HEK293 (cell line): ENCODE data around the gene NXPH1.

Experiments used
- CTCF ChIA-PET: fragments of 350-600 bp; formaldehyde crosslinking; extraction: SDS; loops from one replicate; lab custom pipeline; 2021; ENCODE audit warnings: antibody characterized with exemption; lab: Yijun Ruan, JAX
- POLR2A ChIA-PET: fragments of 300-600 bp; formaldehyde crosslinking; extraction: SDS; loops from one replicate; lab custom pipeline; 2020; ENCODE audit warnings: antibody characterized with exemption, inconsistent platforms; lab: Yijun Ruan, JAX
- H3K27ac ChIP-seq: fragments of 200-500 bp; sonication (Bioruptor generic); 2 replicates; pipeline ENCODE4 v1.5.1; 2014; ENCODE audit warnings: low read depth, low read length, control low read depth, inconsistent platforms; ENCODE audit errors: extremely low read depth
- H3K36me3 ChIP-seq, 2 experiments: fragments of 200-500 bp in 1 of 2; sonication (Bioruptor generic) in 1 of 2; 1 replicate in 1 of 2; 2 replicates in 1 of 2; pipeline ENCODE4 v1.5.1; 2014 to 2017; ENCODE audit warnings: inconsistent platforms in 2 of 2, low read length in 2 of 2; ENCODE audit not compliant: control insufficient read depth in 2 of 2, insufficient read depth in 1 of 2
- H3K4me1 ChIP-seq: fragments of 200-500 bp; sonication (Bioruptor generic); 2 replicates; pipeline ENCODE4 v1.5.1; 2014; ENCODE audit warnings: mild to moderate bottlenecking, low read length, inconsistent platforms; ENCODE audit not compliant: control insufficient read depth, insufficient read depth
- H3K4me3 ChIP-seq: 2 replicates; pipeline ENCODE4 v1.5.1; 2011; ENCODE audit warnings: low read depth, mild to moderate bottlenecking, control low read depth, low read length, moderate library complexity
- H3K9me3 ChIP-seq: fragments of 200-500 bp; sonication (Bioruptor generic); 2 replicates; pipeline ENCODE4 v1.5.1; 2014; ENCODE audit warnings: low read depth, low read length, inconsistent platforms; ENCODE audit not compliant: control insufficient read depth, insufficient read depth
- ELK4 ChIP-seq: IDR thresholded peaks from 2 replicates; pipeline ENCODE4 v1.6.1; 2011; ENCODE audit warnings: mild to moderate bottlenecking, low read depth, low read length, borderline replicate concordance
- HOXD13 ChIP-seq: sonication (generic); formaldehyde crosslinking; IDR thresholded peaks from 2 replicates; pipeline ENCODE4 v1.8.0; 2022; ENCODE audit warnings: missing genetic modification reagents, borderline replicate concordance
- PATZ1 ChIP-seq: fragments of 450-650 bp; formaldehyde crosslinking; IDR thresholded peaks from 2 replicates; pipeline ENCODE4 v1.5.1; 2016; ENCODE audit warnings: missing biosample characterization, missing genetic modification characterization
- PBX3 ChIP-seq: sonication (generic); formaldehyde crosslinking; IDR thresholded peaks from 2 replicates; pipeline ENCODE4 v1.8.1; 2022; ENCODE audit warnings: mild to moderate bottlenecking, moderate library complexity, missing genetic modification reagents
- PRDM1 ChIP-seq: fragments of 450-650 bp; formaldehyde crosslinking; IDR thresholded peaks from 2 replicates; pipeline ENCODE4; 2016; ENCODE audit warnings: missing biosample characterization, missing genetic modification characterization
- PRDM10 ChIP-seq: fragments of 450-650 bp; formaldehyde crosslinking; IDR thresholded peaks from 2 replicates; pipeline ENCODE4 v1.5.1; 2016; ENCODE audit warnings: missing biosample characterization, missing genetic modification characterization
- SP3 ChIP-seq: fragments of 450-650 bp; formaldehyde crosslinking; IDR thresholded peaks from 2 replicates; pipeline ENCODE4 v1.5.1; 2016; ENCODE audit warnings: missing biosample characterization, missing genetic modification characterization
- SP7 ChIP-seq: fragments of 450-650 bp; formaldehyde crosslinking; IDR thresholded peaks from 2 replicates; pipeline ENCODE4 v1.5.1; 2016; ENCODE audit warnings: missing biosample characterization, missing genetic modification characterization
- WT1 ChIP-seq: fragments of 450-650 bp; formaldehyde crosslinking; IDR thresholded peaks from 2 replicates; pipeline ENCODE4 v1.5.1; 2016; ENCODE audit warnings: missing biosample characterization, missing genetic modification characterization
- YY2 ChIP-seq: fragments of 450-650 bp; formaldehyde crosslinking; IDR thresholded peaks from 2 replicates; pipeline ENCODE4 v1.5.1; 2016; ENCODE audit warnings: missing biosample characterization, missing genetic modification characterization
- ZBTB8A ChIP-seq: fragments of 450-650 bp; formaldehyde crosslinking; IDR thresholded peaks from 2 replicates; pipeline ENCODE4 v1.5.1; 2016; ENCODE audit warnings: missing biosample characterization, missing genetic modification characterization
- ZFP37 ChIP-seq: fragments of 450-650 bp; formaldehyde crosslinking; IDR thresholded peaks from 2 replicates; pipeline ENCODE4 v1.5.1; 2016; ENCODE audit warnings: missing biosample characterization, missing genetic modification characterization
- ZFP69B ChIP-seq: fragments of 450-650 bp; formaldehyde crosslinking; IDR thresholded peaks from 2 replicates; pipeline ENCODE4 v1.5.1; 2016; ENCODE audit warnings: missing biosample characterization, missing genetic modification characterization
- ZNF10 ChIP-seq: fragments of 450-650 bp; formaldehyde crosslinking; IDR thresholded peaks from 2 replicates; pipeline ENCODE4 v1.5.1; 2017; ENCODE audit warnings: missing biosample characterization, missing genetic modification characterization
- ZNF114 ChIP-seq: fragments of 450-650 bp; formaldehyde crosslinking; IDR thresholded peaks from 2 replicates; pipeline ENCODE4 v1.5.0; 2017; ENCODE audit warnings: missing biosample characterization, missing genetic modification characterization
- ZNF174 ChIP-seq: fragments of 450-650 bp; formaldehyde crosslinking; IDR thresholded peaks from 2 replicates; pipeline ENCODE4 v1.5.0; 2017; ENCODE audit warnings: missing biosample characterization, mild to moderate bottlenecking, missing genetic modification characterization
- ZNF202 ChIP-seq: fragments of 450-650 bp; formaldehyde crosslinking; IDR thresholded peaks from 2 replicates; pipeline ENCODE4 v1.5.1; 2016; ENCODE audit warnings: missing biosample characterization, missing genetic modification characterization, borderline replicate concordance
- ZNF239 ChIP-seq: fragments of 450-650 bp; formaldehyde crosslinking; IDR thresholded peaks from 2 replicates; pipeline ENCODE4 v1.5.1; 2016; ENCODE audit warnings: missing biosample characterization, missing genetic modification characterization
- ZNF248 ChIP-seq: fragments of 450-650 bp; formaldehyde crosslinking; IDR thresholded peaks from 2 replicates; pipeline ENCODE4 v1.5.1; 2017; ENCODE audit warnings: missing biosample characterization, missing genetic modification characterization
- ZNF292 ChIP-seq: fragments of 450-650 bp; formaldehyde crosslinking; IDR thresholded peaks from 2 replicates; pipeline ENCODE4 v1.5.1; 2016; ENCODE audit warnings: low read depth, missing biosample characterization, missing genetic modification characterization, borderline replicate concordance
- ZNF341 ChIP-seq: fragments of 450-650 bp; formaldehyde crosslinking; IDR thresholded peaks from 2 replicates; pipeline ENCODE4; 2016; ENCODE audit warnings: low read depth, missing biosample characterization, missing genetic modification characterization
- ZNF513 ChIP-seq: fragments of 450-650 bp; IDR thresholded peaks from 2 replicates; pipeline ENCODE4 v1.5.1; 2018; ENCODE audit warnings: missing biosample characterization, missing genetic modification characterization
- ZNF623 ChIP-seq: fragments of 450-650 bp; formaldehyde crosslinking; IDR thresholded peaks from 2 replicates; pipeline ENCODE4 v1.5.1; 2016; ENCODE audit warnings: missing biosample characterization, missing genetic modification characterization
- ZNF837 ChIP-seq: fragments of 450-650 bp; formaldehyde crosslinking; IDR thresholded peaks from 2 replicates; pipeline ENCODE4 v1.5.1; 2016; ENCODE audit warnings: missing biosample characterization, missing genetic modification characterization
- ZSCAN16 ChIP-seq: fragments of 450-650 bp; formaldehyde crosslinking; IDR thresholded peaks from 2 replicates; pipeline ENCODE4 v1.5.1; 2016; ENCODE audit warnings: missing biosample characterization, missing genetic modification characterization

The NXPH1 gene

GRCh38 chr7:8742837-8743236 lies 309.4 kb downstream of the NXPH1 start:
- H3K36me3 ChIP-seq: no peaks in the 10 kb centered on the region
- H3K4me3 ChIP-seq: no peak overlapping the region
- CTCF ChIA-PET: no interaction called here
- TF ChIP-seq ZFP69B (tag by site-specific recombination) (no peak), HOXD13 (no peak), ZSCAN16 (no peak), ZFP37 (no peak), ZNF10 (tag by site-specific recombination) (no peak), ZNF239 (tag by site-specific recombination) (no peak), ZNF341 (tag by site-specific recombination) (no peak), SP7 (no peak), SP3 (tag by site-specific recombination) (no peak), ZNF248 (tag by site-specific recombination) (no peak), PRDM10 (tag by site-specific recombination) (no peak), ZNF202 (tag by site-specific recombination) (no peak), WT1 (no peak), PRDM1 (tag by site-specific recombination) (no peak), PBX3 (no peak), ZNF513 (tag by site-specific recombination) (no peak), ELK4 (no peak), ZNF292 (no peak)
- POLR2A ChIA-PET: no interaction called here
- H3K27ac ChIP-seq: no peak overlapping the region
- H3K9me3 ChIP-seq: no peaks in the 10 kb centered on the region
- H3K4me1 ChIP-seq: no peaks in the 10 kb centered on the region

- Histone ChIP-seq H3K4me1 (no peaks in the 10 kb centered on the region), H3K27ac (no peak overlapping the region), H3K9me3 (no peaks in the 10 kb centered on the region), H3K4me3 (no peak overlapping the region), H3K36me3 (no peaks in the 10 kb centered on the region)
- ChIA-PET CTCF (interaction anchor here (1.1 kb wide), 1 partner anchor 328 kb away, joined by 3 read pairs; no protein-coding TSS in a partner anchor), POLR2A (no interaction called here)
- TF ChIP-seq ZNF114 (tag by site-specific recombination) (no peak), SP7 (no peak), PATZ1 (tag by site-specific recombination) (no peak), YY2 (tag by site-specific recombination) (no peak), ZBTB8A (tag by site-specific recombination) (no peak), ZNF174 (tag by site-specific recombination) (no peak), ZNF837 (no peak), ZNF623 (tag by site-specific recombination) (no peak)
Observed at GRCh38 chr7:8747338-8747737, 313.9 kb downstream of the NXPH1 start.
